Stimulated activated CD4-positive, alpha-beta T cell treated with anti-CD3 and anti-CD28 coated beads, Interleukin-1b, Interleukin-23, amount 100 ng/mL, for 4 hours (primary cell): ENCODE results near the gene C1orf122.

Experiments used
- DNase-seq, 2 donors: peaks; one replicate each; pipeline ENCODE4 v3.0.0-alpha.2; 2020; ENCODE audit warnings: low read depth in 2 of 2

C1orf122 gene

GRCh38 chr1:37845049-37845646 lies 37.6 kb downstream of the C1orf122 start:
- no peak for DNase-seq

GRCh38 chr1:37845786-37846185 lies 38.2 kb downstream of the C1orf122 start:
- DNase-seq, result no peak

GRCh38 chr1:37846647-37847339 lies 39.2 kb downstream of the C1orf122 start:
- DNase-seq, result no peak

- DNase-seq, result no peak
These were observed 41.9 kb downstream of the C1orf122 start for GRCh38 chr1:37849480-37849879.

GRCh38 chr1:37850352-37850955 lies 42.9 kb downstream of the C1orf122 start:
- no peak for DNase-seq

GRCh38 chr1:37851262-37851661 lies 43.7 kb downstream of the C1orf122 start:
- DNase-seq, result no peak

GRCh38 chr1:37851782-37852210 lies 44.2 kb downstream of the C1orf122 start:
- DNase-seq, result no peak

GRCh38 chr1:37853157-37853556 lies 45.6 kb downstream of the C1orf122 start:
- no peak for DNase-seq

GRCh38 chr1:37854406-37854805 lies 46.8 kb downstream of the C1orf122 start:
- no peak for DNase-seq
